Left forelimb (tissue), 1 donor: ENCODE measurements around the gene CDH23.

Source experiments
- DNase-seq: peaks from one replicate; pipeline ENCODE4 v3.0.0-alpha.2; 2018; ENCODE audit warnings: low spot score

Gene CDH23

GRCh38 chr10:71564194-71564820, 167.6 kb downstream of the CDH23 start:
- no peak for DNase-seq

- no peak for DNase-seq
Observed at GRCh38 chr10:71565284-71566000, 168.7 kb downstream of the CDH23 start.

GRCh38 chr10:71567006-71567405, 170.3 kb downstream of the CDH23 start:
- no peak for DNase-seq

GRCh38 chr10:71568896-71569492, 172.3 kb downstream of the CDH23 start:
- no peak for DNase-seq

- peak; percentile 75 for DNase-seq
Observed at GRCh38 chr10:71569775-71570588, 173.3 kb downstream of the CDH23 start.

GRCh38 chr10:71571460-71572175, 174.9 kb downstream of the CDH23 start:
- no peak for DNase-seq

- no peak for DNase-seq
Observed at GRCh38 chr10:71572962-71573361, 176.2 kb downstream of the CDH23 start.

GRCh38 chr10:71573562-71574518, 177.1 kb downstream of the CDH23 start:
- no peak for DNase-seq

- DNase-seq: no peak
Observed at GRCh38 chr10:71575451-71575850, 178.7 kb downstream of the CDH23 start.

GRCh38 chr10:71575934-71576801, 179.4 kb downstream of the CDH23 start:
- no peak for DNase-seq

- no peak for DNase-seq
Observed at GRCh38 chr10:71576842-71577241, 180.1 kb downstream of the CDH23 start.

GRCh38 chr10:71577345-71577744, 180.6 kb downstream of the CDH23 start:
- no peak for DNase-seq

GRCh38 chr10:71578069-71578468, 181.3 kb downstream of the CDH23 start:
- DNase-seq: no peak

GRCh38 chr10:71579668-71580067, 182.9 kb downstream of the CDH23 start:
- DNase-seq: no peak

GRCh38 chr10:71580415-71580814, 183.7 kb downstream of the CDH23 start:
- no peak for DNase-seq

GRCh38 chr10:71580926-71581325, 184.2 kb downstream of the CDH23 start:
- no peak for DNase-seq

GRCh38 chr10:71581376-71581775, 184.7 kb downstream of the CDH23 start:
- no peak for DNase-seq

- DNase-seq: no peak
Observed at GRCh38 chr10:71582019-71582418, 185.3 kb downstream of the CDH23 start.
